ENCODE results near the gene IL32.

- TF ChIP-seq EZH2 (IDR thresholded peaks at IDR 0.05; ENCODE audit: borderline replicate concordance): no peak
- no peak for TF ChIP-seq CTCF (IDR thresholded peaks at IDR 0.05; ENCODE audit: poor library complexity)
- no peak for TF ChIP-seq EZH2phosphoT487 (IDR thresholded peaks at IDR 0.05; ENCODE audit: low read depth, severe bottlenecking, unreplicated experiment)
Observed at GRCh38 chr16:3054965-3055733, 10.3 kb upstream of the IL32 start.

Measured in hepatocyte (in vitro differentiated cells).